ENCODE data around the gene PRDM15.
A peak's percentile ranks its signal among the peaks of the same experiment; 100 is the strongest.

GRCh38 chr21:41817228-41817627, 61.9 kb downstream of the PRDM15 start:
- TF ChIP-seq CTCF (IDR thresholded peaks at IDR 0.05) (peak in 2 of 4 experiments; percentile 40 to 54), EP300 (IDR thresholded peaks at IDR 0.05) (no peak)
